Bronchial epithelial cell (primary cell): ENCODE data around the gene PCYOX1L. TPM values are rescaled to one million over a fixed set of nuclear protein-coding genes. Genes with fewer than 3 reads are reported as not detected.
A peak's percentile ranks its signal among the peaks of the same experiment; 100 is the strongest.

ENCODE experiments used
- DNase-seq: peaks from one replicate; pipeline ENCODE4 v3.0.0-alpha.2; 2010; ENCODE audit warnings: low read depth
- FAIRE-seq: peaks from 2 replicates; lab custom pipeline; 2011; peaks lifted over from hg19 to GRCh38; lab: Jason Lieb, UNC
- H3K27me3 ChIP-seq: 2 replicates; pipeline ENCODE4 v1.5.1; 2011; ENCODE audit warnings: low read length; ENCODE audit not compliant: control insufficient read depth, insufficient read depth
- H3K36me3 ChIP-seq: 2 replicates; pipeline ENCODE4 v1.5.1; 2011; ENCODE audit warnings: low read length; ENCODE audit not compliant: control insufficient read depth, insufficient read depth
- H3K4me3 ChIP-seq: 2 replicates; pipeline ENCODE4 v1.5.1; 2011; ENCODE audit warnings: mild to moderate bottlenecking, low read depth, low read length, control low read depth
- CTCF ChIP-seq: IDR thresholded peaks from 2 replicates; pipeline ENCODE4 v1.5.1; 2011; ENCODE audit warnings: mild to moderate bottlenecking, moderate library complexity, low read length, control low read depth, inconsistent platforms; ENCODE audit not compliant: insufficient read depth, severe bottlenecking
- total RNA-seq: library from RNA; depleted of rRNA; stranded (reverse); fragments of >200 nt; gene quantifications from 2 replicates; pipeline ENCODE4 v1.2.1, GENCODE V29; 2014

PCYOX1L gene
- total RNA-seq, 1 donor from 2014 or later: 4.2 TPM

- H3K36me3 ChIP-seq: no peaks in the 10 kb centered on the region
- DNase-seq: no peak
- no peaks in the 10 kb centered on the region for H3K27me3 ChIP-seq
- no peak for TF ChIP-seq CTCF
- no peak overlapping the region for H3K4me3 ChIP-seq
- no peak for FAIRE-seq
Measured at GRCh38 chr5:149341876-149342275, 16.0 kb upstream of the PCYOX1L start.

GRCh38 chr5:149344151-149344550, 13.7 kb upstream of the PCYOX1L start:
- H3K27me3 ChIP-seq: no peaks in the 10 kb centered on the region
- no peak for FAIRE-seq
- no peak for DNase-seq
- TF ChIP-seq CTCF: no peak
- peaks cover 7% of the 10 kb centered on the region for H3K36me3 ChIP-seq
- no peak overlapping the region for H3K4me3 ChIP-seq

- H3K36me3 ChIP-seq: peaks cover 11% of the 10 kb centered on the region
- peak; percentile 6 for TF ChIP-seq CTCF
- peak within 1 kb of the TSS; percentile 96 for H3K4me3 ChIP-seq
- FAIRE-seq (no peak), DNase-seq (peak; percentile 94)
- no peaks in the 10 kb centered on the region for H3K27me3 ChIP-seq
Measured at GRCh38 chr5:149345147-149345891, 12.5 kb upstream of the PCYOX1L start, which contains the start of gene GRPEL2. TSS of gene GRPEL2 (plus strand) at chr5:149345499. CDS start at chr5:149345540, 41 bp downstream.

GRCh38 chr5:149345892-149346222, 12.0 kb upstream of the PCYOX1L start:
- no peak for TF ChIP-seq CTCF
- FAIRE-seq (no peak), DNase-seq (peak; percentile 23)

GRCh38 chr5:149348518-149348917, 9.3 kb upstream of the PCYOX1L start:
- peaks cover 22% of the 10 kb centered on the region for H3K36me3 ChIP-seq
- DNase-seq (no peak), FAIRE-seq (no peak)
- TF ChIP-seq CTCF: no peak
- no peaks in the 10 kb centered on the region for H3K27me3 ChIP-seq
- no peak overlapping the region for H3K4me3 ChIP-seq

More at GRCh38 chr5:149345892-149346222, 12.0 kb upstream of the PCYOX1L start:
- peaks cover 16% of the 10 kb centered on the region for H3K36me3 ChIP-seq
- peak overlapping the region; percentile 96 for H3K4me3 ChIP-seq
- H3K27me3 ChIP-seq: no peaks in the 10 kb centered on the region

- Histone ChIP-seq H3K36me3 (peaks cover 22% of the 10 kb centered on the region), H3K27me3 (no peaks in the 10 kb centered on the region), H3K4me3 (no peak overlapping the region)
- DNase-seq (no peak), FAIRE-seq (no peak)
- TF ChIP-seq CTCF: no peak
Measured at GRCh38 chr5:149349382-149349781, 8.5 kb upstream of the PCYOX1L start.
